T follicular helper cell (primary cell): ENCODE data around the gene RNFT2.

ENCODE experiments used
- DNase-seq: peaks from one replicate; pipeline ENCODE4 v3.0.0-alpha.2; 2020; ENCODE audit warnings: low read depth

Gene RNFT2

DNA sequence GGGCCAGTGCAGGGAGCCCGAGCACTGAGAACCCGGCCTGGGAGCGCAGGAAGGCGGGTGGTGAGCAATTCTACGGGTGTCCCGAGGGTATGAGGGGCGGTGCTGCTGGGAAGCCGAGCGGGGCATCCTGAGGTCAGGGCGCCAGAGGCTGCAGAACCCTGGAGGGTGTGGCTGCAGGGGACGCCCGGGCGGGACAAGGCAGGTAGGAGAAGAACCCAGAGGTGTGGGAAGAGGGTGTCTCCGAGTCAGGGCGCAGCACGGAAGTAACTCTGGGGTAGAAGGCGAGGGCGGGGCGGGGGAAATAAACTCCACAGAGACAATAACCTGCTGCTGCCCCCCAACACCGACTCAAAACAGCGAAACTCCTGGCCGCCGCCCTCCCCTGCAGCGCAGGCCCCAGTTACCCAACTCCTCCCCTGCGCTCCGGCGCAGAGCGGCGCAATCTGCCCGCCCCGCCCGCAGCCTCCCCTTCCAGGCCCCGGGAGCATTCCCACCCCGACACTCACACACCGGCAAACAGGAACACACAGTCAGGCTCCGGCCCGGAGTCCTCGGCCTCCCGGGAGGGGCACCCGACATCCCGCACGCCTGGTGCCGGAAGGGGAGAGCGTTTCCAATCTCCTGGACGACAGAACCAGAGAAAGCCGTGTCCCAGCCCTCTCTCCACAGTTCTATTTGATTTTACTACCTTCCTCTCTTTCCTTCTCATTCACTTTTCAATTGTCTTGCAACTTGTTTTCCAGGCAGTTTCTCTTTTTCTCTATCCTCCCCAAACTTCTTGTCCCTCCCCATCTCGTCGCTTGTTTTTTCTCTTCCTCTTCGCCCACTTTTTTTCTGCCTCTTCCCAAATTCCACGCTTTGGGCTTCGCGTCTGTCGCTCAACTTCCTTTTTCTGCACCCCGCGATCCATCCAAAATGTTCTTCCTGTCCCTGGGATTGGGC, 140.7 kb downstream of the RNFT2 start:
- DNase-seq = no peak

DNA sequence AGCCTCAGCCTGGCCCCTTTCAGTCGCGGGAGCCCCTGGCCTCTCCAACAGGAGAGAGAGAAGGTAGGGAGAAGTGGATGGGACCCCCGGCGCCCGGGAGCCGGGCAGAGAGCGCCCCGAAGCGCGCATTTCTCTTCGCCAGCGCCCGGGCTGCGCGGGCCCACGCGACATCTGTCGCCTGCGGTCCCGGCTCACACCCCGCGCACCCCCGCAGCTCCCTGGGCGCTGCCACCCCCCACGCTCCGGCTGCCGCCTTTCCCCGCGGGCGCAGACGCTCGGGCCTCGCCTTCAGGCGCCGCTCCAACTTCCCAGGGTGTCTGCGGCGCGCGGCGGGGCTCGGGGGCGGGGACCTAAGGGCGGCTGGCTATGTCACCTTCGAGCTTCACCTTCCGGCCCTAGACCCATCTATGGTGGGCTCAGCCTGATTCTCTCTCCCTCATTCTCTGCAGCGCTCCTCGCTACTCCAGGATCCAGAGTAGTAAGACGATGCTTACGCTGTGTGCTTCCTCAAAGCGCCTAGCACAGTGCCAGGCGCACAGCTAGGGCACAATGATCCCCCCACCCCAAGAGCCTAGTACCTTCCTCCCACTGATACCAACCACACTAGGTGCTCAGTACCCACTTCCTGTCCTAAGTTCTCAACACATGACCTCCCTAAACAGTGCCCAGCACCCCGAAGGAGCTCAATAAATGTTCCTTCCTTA, 141.5 kb downstream of the RNFT2 start:
- DNase-seq = no peak

DNA sequence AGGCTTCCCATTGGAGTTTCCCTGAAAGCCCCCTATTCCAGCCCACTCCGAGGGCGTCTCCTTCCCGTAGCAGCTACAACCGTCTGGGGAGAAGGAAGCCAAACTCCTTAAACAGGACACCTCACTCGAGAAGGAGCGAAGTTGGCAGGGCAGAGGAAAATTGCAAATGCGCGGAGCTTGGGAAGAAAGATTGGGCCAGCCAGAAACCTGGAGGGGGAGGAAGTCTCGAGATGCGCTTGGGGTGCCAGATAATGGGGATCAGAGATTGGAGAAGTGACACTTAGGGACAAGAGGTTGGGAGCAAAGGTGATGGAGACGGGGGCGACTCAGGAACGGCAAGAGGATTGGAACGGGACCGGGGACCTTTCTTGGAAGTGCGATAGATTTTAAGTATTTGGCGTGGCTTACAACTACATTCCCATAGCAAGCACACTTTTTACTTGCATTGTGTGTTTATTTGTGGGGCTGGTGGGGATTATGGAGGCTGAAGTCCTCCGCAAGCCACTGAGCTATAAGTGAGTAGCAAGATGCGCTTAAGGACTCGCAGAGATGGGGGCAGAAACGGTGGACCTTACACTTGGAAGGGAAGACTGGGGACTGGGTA, 142.2 kb downstream of the RNFT2 start:
- DNase-seq = no peak

DNA sequence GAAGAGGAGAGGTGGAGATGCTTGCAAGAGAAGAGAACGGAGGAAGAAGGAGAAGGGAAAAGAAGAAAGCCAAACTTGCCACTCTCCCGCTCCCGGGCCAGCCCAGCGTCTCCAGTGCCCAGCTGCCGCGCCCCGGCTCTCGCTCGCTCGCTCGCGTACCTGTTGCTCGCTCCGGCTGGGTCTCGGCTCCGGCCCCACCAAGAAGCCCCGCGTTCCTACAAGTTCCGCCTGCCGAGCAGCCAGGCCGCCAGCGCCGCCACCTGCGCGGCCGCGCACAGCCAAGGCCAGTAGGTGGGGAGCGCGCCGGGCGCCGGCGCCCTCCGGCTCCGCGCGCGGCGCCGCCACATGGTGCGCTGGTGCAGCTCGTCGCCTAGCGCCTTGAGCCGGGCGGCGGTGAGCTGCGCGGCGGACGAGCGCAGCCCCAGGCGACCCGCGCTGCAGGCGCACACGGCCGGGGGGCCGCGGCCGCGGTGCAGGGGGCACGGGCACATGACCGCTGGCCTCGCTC, 142.8 kb downstream of the RNFT2 start:
- no peak for DNase-seq

DNA sequence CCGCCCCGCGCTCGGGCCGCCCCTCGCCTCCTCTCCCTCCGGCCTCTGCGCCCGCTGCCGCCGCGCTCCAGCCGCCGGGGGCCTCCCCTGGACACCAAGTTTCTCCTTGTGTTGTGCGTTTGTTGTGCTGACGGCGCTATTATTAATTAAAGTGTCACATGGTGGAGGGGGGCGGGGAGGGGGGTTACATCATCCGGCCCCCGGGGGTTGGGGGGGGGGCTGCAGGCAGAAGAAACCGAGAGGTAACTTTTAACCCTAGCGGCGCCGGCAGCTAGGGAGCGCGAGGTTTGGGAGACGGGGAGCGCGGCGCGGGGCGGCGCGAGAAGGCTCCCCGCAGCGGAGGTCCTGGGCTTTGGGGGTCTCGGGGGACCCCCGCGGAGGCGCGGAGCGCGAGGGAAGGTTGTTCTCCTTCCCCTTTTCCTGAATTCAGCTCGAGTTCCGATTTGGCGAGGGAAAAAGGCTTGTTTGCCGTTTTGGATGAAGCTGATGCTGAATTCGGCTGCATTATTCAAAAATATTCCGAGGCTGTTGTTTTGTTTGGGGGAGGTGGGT, 143.3 kb downstream of the RNFT2 start, which contains the start of gene HRK:
HRK (minus strand) TSS at position 117 of the 552 bp plus-strand sequence. CDS start 134 bp downstream, outside the sequence.
- no peak for DNase-seq

DNA sequence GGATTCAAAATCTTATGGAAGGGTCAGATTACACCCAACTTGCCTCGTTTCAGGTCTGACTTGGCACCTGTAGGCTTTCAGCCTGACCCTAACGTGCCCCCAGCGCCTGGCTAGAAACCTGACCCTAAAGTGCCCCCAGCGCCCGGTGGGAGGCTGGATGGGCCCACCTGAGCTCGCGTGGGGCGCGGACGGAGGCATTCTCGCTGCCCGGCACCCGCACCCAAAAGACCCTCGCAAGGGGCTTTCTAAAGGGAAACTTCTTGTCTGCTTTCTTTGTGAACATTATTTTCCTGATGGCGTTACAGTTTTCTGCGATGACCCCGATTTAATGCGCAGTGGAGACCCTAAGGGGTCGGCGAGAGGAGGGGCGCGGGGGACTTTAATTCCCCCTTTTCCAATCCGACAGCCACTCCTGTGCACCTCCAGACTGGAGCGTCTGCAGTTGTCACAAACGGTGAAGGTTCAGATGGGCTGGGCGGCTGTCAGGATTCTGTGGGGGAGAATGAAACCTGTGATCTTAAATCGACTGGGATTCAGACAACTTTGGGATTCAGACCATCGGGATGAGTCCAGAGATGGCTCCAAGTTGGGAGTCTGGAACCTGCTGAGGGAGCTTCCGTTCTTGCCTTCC, 143.9 kb downstream of the RNFT2 start:
- no peak for DNase-seq

DNA sequence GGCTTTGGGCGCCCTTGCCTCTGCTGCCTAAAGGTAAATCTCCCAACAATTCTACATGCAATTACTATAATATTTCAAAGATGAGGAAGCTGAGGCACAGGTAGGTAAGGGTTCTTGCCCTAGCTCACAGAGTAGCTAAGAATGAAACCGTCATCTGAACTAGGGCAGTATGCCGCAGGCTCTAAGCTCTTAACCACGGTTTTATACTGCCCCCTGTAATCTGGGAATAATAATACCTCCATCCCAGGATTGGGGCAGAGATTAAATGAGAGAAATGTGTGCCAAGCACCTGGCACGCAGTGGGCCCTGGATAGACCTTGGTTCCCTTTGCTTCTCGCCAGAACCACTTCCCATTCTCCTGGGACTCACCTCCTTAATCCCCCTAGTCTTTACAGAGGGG, 144.6 kb downstream of the RNFT2 start:
- no peak for DNase-seq

DNA sequence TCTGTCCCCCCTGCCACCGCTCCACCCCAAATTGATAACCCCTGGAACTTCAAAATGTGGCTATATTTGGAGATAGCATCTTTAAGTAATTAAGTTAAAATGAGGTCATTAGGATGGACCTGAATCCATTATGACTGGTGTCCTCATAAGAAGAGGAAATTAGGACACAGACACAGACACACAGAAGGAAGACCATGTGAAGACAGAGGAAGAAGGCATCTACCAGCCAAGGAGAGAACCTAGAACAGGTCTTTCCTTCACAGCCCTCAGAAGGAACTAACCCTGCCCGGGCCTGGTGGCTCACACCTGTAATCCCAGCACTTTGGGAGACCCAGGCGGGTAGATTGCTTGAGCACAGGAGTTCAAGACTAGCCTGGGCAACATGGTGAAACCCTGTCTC, 146.8 kb downstream of the RNFT2 start:
- no peak for DNase-seq

DNA sequence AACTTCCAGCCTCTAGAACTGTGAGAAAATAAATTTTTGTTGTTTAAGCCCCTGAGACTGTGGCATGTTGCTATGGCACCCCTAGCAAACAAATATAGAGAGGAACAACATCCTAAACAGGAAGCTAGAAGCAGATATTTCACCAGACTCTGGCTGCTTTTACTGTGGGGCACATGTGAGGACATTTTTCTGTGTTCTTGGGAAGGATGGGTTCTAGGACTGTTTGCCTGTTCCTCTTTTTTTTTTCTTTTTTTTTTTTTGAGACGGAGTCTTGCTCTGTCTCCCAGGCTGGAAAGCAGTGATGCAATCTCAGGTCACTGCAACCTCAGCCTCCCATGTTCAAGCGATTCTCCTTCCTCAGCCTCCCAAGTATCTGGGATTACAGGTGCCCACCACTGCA, 147.4 kb downstream of the RNFT2 start:
- no peak for DNase-seq

DNA sequence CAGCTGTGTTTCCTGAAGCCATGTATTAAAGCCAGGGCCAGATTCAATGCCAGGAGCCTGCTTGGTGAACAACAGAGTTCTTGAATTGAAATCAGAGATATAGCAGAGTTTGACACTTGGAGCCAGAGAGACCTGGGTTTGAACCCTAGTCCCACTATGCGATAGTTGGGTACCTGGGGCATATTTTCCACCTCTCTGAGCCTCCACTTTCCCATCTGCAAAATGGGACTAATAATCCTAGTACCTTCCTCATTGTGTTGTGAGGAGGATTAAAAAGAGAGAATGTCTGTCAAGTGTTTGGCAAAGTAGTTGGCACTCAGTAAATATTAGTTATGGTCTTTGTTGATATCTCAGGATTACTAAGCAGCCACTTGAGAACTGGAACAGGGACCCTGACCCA, 149.1 kb downstream of the RNFT2 start:
- no peak for DNase-seq

DNA sequence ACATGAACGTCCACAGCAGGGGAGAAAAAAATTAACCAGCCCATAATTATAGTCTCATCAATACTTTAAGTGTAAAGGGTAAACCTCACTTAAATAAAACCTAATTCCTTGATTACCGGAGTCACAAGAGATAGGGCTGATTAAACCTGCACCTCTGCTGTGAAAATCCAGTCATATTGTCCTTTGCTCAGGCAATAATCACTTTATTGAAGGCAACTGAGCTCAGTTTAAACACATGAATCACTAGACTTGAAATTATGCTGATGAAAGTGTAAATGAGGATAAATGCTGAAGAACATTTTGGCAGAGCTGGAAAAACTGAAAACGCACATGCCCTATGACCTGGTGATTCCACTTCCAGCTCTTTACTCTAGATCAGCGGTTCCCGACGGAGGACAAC, 149.8 kb downstream of the RNFT2 start:
- no peak for DNase-seq

DNA sequence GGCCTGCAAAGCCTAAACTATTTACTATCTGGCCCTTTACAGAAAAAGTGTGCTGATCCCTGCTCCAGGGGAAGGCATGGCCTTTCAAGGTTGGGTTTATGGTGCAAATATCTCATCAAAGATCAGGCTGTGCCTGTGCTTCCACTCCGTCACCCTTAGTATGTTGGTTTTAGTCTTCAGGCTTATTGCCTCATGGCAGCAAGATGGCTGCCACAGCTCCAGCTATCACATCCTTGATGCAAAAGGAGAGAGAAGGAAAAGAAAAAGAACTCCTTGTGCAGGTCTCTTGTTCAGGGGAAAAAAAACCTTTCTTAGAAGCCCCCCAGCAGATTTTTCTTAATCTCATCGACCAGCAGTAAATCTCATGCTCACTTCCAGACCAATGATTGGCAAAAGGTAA, 152.2 kb downstream of the RNFT2 start:
- DNase-seq = no peak

DNA sequence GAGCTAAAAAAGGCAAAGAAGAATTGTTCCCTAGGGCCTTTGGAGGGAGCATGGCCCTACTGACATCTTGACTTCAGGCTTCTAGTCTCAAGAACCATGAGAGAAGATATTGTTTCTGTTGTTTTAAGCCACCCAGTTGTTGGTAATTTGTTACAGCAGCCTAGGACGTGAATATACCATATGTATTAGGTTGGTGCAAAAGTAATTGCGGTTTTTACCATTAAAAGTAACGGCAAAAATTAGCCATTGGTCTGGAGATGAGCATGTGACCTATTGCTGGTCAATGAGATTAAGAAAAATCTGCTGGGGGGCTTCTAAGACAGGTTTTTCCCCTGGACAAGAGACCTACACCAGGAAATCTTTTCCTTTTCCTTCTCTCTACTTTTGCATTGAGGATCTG, 152.9 kb downstream of the RNFT2 start:
- DNase-seq = no peak

DNA sequence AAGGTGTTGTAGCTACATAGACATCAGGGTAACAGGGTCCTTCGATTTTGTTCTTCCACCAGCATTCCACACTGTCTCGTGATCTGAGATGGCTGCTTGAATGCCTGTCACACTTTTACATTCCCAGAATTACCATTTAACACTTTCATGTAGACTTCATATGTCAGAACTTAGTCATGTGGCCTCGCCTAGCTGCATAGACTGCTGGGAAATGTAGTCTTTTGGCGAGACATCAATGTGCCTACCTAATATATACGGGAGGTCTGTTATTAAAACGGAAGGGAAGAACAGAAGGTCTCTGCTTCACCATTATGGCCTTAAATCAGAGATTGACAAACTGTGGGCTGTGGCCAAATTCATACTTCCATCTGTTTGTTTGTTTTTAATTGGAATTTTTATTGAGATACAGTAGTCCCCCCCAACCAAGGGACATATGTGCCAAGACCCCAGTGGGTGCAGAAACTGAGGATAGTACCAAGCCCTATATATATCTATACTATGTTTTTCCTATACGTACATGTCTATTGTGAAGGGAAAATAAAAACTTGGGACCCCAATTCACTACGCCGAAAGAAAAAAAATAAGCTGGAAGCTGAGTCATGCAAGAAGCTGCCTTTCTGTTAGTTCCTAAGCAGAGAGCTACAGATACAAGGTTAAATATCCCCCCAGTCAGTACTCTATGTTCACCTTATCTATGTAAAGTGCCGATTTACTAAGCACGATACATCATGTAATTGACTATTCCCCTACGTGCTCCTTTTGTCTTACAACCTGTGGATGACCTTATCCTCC, 154.4 kb downstream of the RNFT2 start:
- no peak for DNase-seq

DNA sequence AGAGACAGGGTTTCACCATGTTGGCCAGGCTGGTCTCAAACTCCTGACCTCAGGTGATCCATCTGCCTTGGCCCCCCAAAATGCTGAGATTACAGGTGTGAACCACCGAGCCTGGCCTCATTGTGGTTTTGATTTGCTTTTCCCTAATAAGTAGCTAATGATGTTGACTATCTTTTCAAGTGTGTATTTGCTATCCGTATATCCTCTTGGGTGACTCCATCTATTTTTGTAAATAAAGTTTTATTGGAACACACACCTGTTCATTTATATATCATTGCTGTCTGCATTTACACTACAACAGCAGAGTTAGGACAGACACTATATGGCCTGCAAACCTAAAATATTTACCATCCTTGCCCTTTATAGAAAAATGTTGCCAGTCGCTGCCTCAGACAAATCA, 156.8 kb downstream of the RNFT2 start:
- DNase-seq = no peak

DNA sequence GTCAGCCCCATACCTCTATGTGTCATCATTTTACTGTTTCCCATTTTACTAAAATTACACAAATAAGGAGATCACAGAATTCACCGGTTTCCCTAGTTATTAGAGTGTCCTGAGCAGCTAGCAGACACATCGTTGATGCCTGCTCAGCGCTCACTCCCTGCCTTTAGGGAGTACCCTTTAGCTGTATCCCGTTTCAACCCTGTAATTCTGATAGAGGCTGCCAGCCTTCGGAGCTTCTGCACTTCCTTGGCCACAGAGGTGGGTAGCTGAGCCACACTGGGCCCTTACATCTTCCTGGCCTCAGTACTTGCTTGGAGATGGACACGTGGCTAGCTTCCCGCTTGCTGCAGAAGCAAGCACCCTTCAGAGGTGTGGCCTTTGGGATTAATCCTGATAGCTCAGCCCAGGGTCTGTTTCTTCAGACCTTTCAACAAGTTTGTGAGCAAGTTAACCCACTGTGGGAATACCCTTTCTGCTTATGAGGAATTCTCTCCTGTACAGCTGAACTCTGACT, 158.4 kb downstream of the RNFT2 start:
- no peak for DNase-seq

DNA sequence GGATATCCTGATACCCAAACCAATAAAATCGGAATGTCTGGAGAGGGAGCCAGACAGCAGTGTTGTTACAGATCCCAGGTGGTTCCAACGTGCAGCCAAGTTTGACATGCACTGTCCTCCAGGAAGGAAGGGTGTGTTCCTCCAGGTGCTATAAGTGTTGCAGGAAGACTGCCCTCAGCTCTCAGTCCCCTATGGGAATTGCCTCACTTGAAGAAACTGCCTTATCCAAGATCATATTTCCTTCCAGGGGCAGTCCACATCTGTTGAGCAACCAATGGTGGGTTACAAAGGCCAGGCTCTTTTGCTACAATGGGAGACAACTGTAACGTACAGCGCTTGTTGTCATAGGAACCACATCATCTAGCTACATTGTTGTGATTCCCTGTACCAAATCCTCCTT, 159.4 kb downstream of the RNFT2 start:
- DNase-seq = no peak

DNA sequence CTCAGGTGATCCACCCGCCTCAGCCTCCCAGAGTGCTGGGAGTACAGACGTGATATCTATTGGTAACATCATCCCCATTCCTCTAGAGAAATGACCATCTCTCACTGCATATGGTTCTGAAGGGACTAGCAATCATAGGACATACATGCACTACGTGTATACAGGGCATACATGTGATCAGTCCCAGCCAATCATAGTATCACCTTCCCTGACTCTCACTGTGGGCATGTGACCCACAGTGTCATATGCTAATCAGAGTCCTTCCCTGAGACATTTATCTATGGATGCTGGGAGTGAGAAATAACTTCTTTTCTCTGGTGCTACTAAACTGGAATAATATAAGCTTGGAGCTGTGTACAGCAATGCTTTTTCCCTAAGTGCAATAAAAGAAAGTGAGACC, 160.6 kb downstream of the RNFT2 start:
- no peak for DNase-seq

DNA sequence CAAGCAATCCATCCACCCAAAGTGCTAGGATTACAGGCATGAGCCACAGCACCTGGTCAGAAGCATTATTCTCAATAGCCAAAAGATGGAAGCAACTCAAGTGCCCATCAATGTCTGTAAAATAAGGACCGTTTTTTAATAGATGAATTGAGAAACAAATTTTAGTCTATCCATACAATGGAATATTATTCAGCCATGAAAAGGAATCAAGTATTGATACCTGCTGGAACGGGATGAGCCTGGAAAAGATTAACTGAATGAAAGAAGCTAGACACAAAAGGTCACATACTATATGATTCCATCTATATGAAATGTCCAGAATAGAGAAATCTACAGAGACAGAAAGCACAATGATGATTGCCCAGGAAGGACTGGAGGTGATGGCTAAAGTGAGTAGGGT, 163.5 kb downstream of the RNFT2 start:
- no peak for DNase-seq
